Activated CD4-positive, alpha-beta T cell treated with anti-CD3 and anti-CD28 coated beads, Interleukin-2, amount 50 U/mL, for 24 hours (primary cell): ENCODE results near the gene GHDC.
"Not testable (repeated sequence)": the region's sequence is repeated elsewhere in the genome, so short reads cannot be mapped to it uniquely, and the experiment has no call there.

Experiments used
- DNase-seq, 2 donors: peaks; one replicate each; pipeline ENCODE4 v3.0.0-alpha.2; 2020; ENCODE audit warnings: low read depth in 1 of 2, low spot score in 1 of 2

Gene GHDC

GRCh38 chr17:42155614-42156045 lies 38.7 kb downstream of the GHDC start:
- no peak for DNase-seq

GRCh38 chr17:42153919-42154742 lies 40.2 kb downstream of the GHDC start:
- DNase-seq, result no peak

GRCh38 chr17:42146911-42147607 lies 47.2 kb downstream of the GHDC start:
- DNase-seq, result no peak

DNA sequence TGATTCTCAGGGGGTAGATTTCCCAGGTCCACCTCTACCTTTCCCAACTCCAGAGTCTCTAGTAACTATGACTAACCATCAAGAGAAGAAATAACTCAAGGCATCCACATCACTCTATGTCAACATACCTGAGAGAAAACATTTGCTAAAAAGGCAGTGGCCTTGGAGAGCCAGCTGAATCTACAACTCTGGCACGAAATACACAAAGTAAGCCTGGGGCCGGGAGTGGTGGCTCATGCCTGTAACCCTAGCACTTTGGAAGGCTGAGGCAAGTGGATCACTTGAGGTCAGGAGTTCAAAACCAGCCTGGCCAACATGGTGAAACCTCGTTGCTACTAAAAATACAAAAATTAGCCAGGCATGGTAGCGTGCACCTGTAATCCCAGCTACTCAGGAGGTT lies 51.2 kb downstream of the GHDC start:
- not testable (repeated sequence) for DNase-seq

GRCh38 chr17:42142371-42142896 lies 51.9 kb downstream of the GHDC start:
- DNase-seq, result no peak

DNA sequence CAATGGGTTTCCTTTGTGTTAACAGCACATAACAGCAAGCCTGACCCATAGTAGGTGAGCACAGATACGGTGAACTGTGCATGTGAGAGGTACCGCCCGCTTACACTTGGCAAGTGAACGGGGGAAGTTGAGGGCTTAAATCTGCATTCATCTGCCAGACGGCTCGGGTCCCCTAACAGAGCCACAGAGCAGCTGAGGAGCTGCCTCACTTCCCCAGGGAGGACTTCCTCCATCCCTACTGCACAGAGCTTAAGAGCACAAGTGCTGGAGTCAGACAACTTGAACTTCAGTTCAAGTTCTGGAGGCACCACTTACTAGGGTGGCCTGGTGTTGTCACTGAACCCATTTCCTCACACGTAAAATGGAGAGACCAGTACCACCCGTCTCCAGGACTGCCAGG lies 52.9 kb downstream of the GHDC start:
- DNase-seq, result no peak

DNA sequence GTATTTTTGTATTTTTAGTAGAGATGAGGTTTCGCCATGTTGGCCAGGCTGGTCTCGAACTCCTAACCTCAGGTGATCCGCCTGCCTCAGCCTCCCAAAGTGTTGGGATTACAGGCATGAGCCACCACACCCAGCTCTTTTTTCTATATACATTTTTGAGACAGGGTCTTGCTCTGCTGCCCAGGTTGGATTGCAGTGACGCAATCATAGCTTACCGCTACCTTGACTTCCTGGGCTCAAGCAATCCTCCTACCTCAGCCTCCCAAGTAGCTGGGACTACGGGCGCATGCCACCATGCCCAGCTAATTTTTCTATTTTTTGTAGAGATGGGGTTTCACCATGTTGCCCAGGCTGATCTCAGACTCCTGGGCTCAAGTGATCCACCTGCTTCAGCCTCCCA lies 53.6 kb downstream of the GHDC start:
- DNase-seq, result not testable (repeated sequence)
